ENCODE measurements around the gene MYRFL. TPM values are rescaled to one million over a fixed set of nuclear protein-coding genes. Genes with fewer than 3 reads are reported as not detected.

Gene MYRFL
- total RNA-seq, 1 donor from 2014 or later: not detected

GRCh38 chr12:69972136-69972535 is 147.1 kb downstream of the MYRFL start:
- Mint-ChIP-seq H3K9me3 (no peaks in the 10 kb centered on the region), H3K27me3 (peaks cover 6% of the 10 kb centered on the region), H3K36me3 (ENCODE audit: low read depth) (no peaks in the 10 kb centered on the region), H3K27ac (no peak overlapping the region), H3K4me1 (no peaks in the 10 kb centered on the region), H3K4me3 (no peak overlapping the region)
- ATAC-seq (ENCODE audit: low read depth) (no peak), DNase-seq (no peak)
- POLR2A ChIA-PET: no interaction called here
- TF ChIP-seq CTCF (IDR thresholded peaks at IDR 0.05): no peak
- CTCF ChIA-PET: no interaction called here
- intact Hi-C loops (cut with micrococcal nuclease): no loop called here

- DNase-seq: no peak
- no peaks in the 10 kb centered on the region for H3K36me3 Mint-ChIP-seq (ENCODE audit: low read depth)
- no peak for TF ChIP-seq CTCF (IDR thresholded peaks at IDR 0.05)
- H3K9me3 Mint-ChIP-seq: no peaks in the 10 kb centered on the region
- ChIA-PET CTCF (no interaction called here), POLR2A (no interaction called here)
- H3K27me3 Mint-ChIP-seq: peaks cover 14% of the 10 kb centered on the region
- H3K4me3 Mint-ChIP-seq: no peak overlapping the region
- H3K27ac Mint-ChIP-seq: no peak overlapping the region
- H3K4me1 Mint-ChIP-seq: no peaks in the 10 kb centered on the region
- ATAC-seq (ENCODE audit: low read depth): no peak
- intact Hi-C loops (cut with micrococcal nuclease): no loop called here
Observed at GRCh38 chr12:69978020-69978419, 153.0 kb downstream of the MYRFL start.

- TF ChIP-seq CTCF (IDR thresholded peaks at IDR 0.05): no peak
- ATAC-seq (ENCODE audit: low read depth): no peak
- DNase-seq: no peak
- H3K4me3 Mint-ChIP-seq: no peak overlapping the region
- H3K36me3 Mint-ChIP-seq (ENCODE audit: low read depth): no peaks in the 10 kb centered on the region
- intact Hi-C loops (cut with micrococcal nuclease): no loop called here
- peaks cover 9% of the 10 kb centered on the region for H3K27me3 Mint-ChIP-seq
- H3K4me1 Mint-ChIP-seq: no peaks in the 10 kb centered on the region
- no peaks in the 10 kb centered on the region for H3K9me3 Mint-ChIP-seq
- ChIA-PET CTCF (no interaction called here), POLR2A (no interaction called here)
- no peak overlapping the region for H3K27ac Mint-ChIP-seq
Observed at GRCh38 chr12:69981881-69982475, 157.0 kb downstream of the MYRFL start.

GRCh38 chr12:69984241-69984640 is 159.2 kb downstream of the MYRFL start:
- POLR2A ChIA-PET: no interaction called here
- intact Hi-C loops (cut with micrococcal nuclease): no loop called here
- Mint-ChIP-seq H3K9me3 (no peaks in the 10 kb centered on the region), H3K27me3 (peaks cover 4% of the 10 kb centered on the region), H3K4me3 (no peak overlapping the region), H3K4me1 (no peaks in the 10 kb centered on the region), H3K36me3 (ENCODE audit: low read depth) (no peaks in the 10 kb centered on the region), H3K27ac (no peak overlapping the region)
- DNase-seq (no peak), ATAC-seq (ENCODE audit: low read depth) (no peak)
- TF ChIP-seq CTCF (IDR thresholded peaks at IDR 0.05): no peak
- CTCF ChIA-PET: no interaction called here

GRCh38 chr12:69985656-69986055 is 160.6 kb downstream of the MYRFL start:
- DNase-seq: no peak
- no peak for TF ChIP-seq CTCF (IDR thresholded peaks at IDR 0.05)
- ChIA-PET CTCF (no interaction called here), POLR2A (no interaction called here)
- no peaks in the 10 kb centered on the region for H3K4me1 Mint-ChIP-seq
- no peaks in the 10 kb centered on the region for H3K36me3 Mint-ChIP-seq (ENCODE audit: low read depth)
- no peak overlapping the region for H3K27ac Mint-ChIP-seq
- no peak for ATAC-seq (ENCODE audit: low read depth)
- H3K9me3 Mint-ChIP-seq: no peaks in the 10 kb centered on the region
- intact Hi-C loops (cut with micrococcal nuclease): no loop called here
- peaks cover 4% of the 10 kb centered on the region for H3K27me3 Mint-ChIP-seq
- no peak overlapping the region for H3K4me3 Mint-ChIP-seq
